Measurements from ENCODE around the gene COL7A1. TPM values are rescaled to one million over a fixed set of nuclear protein-coding genes. Genes with fewer than 3 reads are reported as not detected.
"Not testable (repeated sequence)": the region's sequence is repeated elsewhere in the genome, so short reads cannot be mapped to it uniquely, and the experiment has no call there.

The COL7A1 gene
- total RNA-seq, 1 donor from 2014 or later, result 32.3 TPM

GRCh38 chr3:48536116-48536515 lies 59.0 kb downstream of the COL7A1 start:
- peaks cover 6% of the 10 kb centered on the region for H3K36me3 Mint-ChIP-seq
- no peak overlapping the region for H3K4me3 Mint-ChIP-seq
- TF ChIP-seq CTCF (conservative IDR thresholded peaks at IDR 0.05), result no peak
- no peaks in the 10 kb centered on the region for H3K9me3 Mint-ChIP-seq
- no peaks in the 10 kb centered on the region for H3K4me1 Mint-ChIP-seq (ENCODE audit: unreplicated experiment)
- H3K27me3 Mint-ChIP-seq, result no peaks in the 10 kb centered on the region
- DNase-seq (ENCODE audit: extremely low spot score, unreplicated experiment), result no peak
- no peak overlapping the region for H3K27ac Mint-ChIP-seq

- Mint-ChIP-seq H3K27ac (no peak overlapping the region), H3K9me3 (no peaks in the 10 kb centered on the region), H3K4me1 (ENCODE audit: unreplicated experiment) (no peaks in the 10 kb centered on the region), H3K36me3 (peaks cover 6% of the 10 kb centered on the region), H3K27me3 (no peaks in the 10 kb centered on the region), H3K4me3 (no peak overlapping the region)
- no peak for DNase-seq (ENCODE audit: extremely low spot score, unreplicated experiment)
- no peak for TF ChIP-seq CTCF (conservative IDR thresholded peaks at IDR 0.05)
Observed at GRCh38 chr3:48535578-48535977, 59.6 kb downstream of the COL7A1 start.

- no peak for TF ChIP-seq CTCF (conservative IDR thresholded peaks at IDR 0.05)
- no peak overlapping the region for H3K27ac Mint-ChIP-seq
- H3K4me3 Mint-ChIP-seq, result no peak overlapping the region
- H3K4me1 Mint-ChIP-seq (ENCODE audit: unreplicated experiment), result no peaks in the 10 kb centered on the region
- no peaks in the 10 kb centered on the region for H3K27me3 Mint-ChIP-seq
- no peak for DNase-seq (ENCODE audit: extremely low spot score, unreplicated experiment)
- H3K36me3 Mint-ChIP-seq, result peaks cover 7% of the 10 kb centered on the region
- H3K9me3 Mint-ChIP-seq, result no peaks in the 10 kb centered on the region
Observed at GRCh38 chr3:48532977-48533337, 62.2 kb downstream of the COL7A1 start.

- no peak overlapping the region for H3K4me3 Mint-ChIP-seq
- H3K27ac Mint-ChIP-seq, result no peak overlapping the region
- no peaks in the 10 kb centered on the region for H3K9me3 Mint-ChIP-seq
- DNase-seq (ENCODE audit: extremely low spot score, unreplicated experiment), result no peak
- H3K36me3 Mint-ChIP-seq, result peaks cover 10% of the 10 kb centered on the region
- TF ChIP-seq CTCF (conservative IDR thresholded peaks at IDR 0.05), result no peak
- no peaks in the 10 kb centered on the region for H3K27me3 Mint-ChIP-seq
- H3K4me1 Mint-ChIP-seq (ENCODE audit: unreplicated experiment), result no peaks in the 10 kb centered on the region
Observed at GRCh38 chr3:48532271-48532976, 62.7 kb downstream of the COL7A1 start.

- DNase-seq (ENCODE audit: extremely low spot score, unreplicated experiment); H3K4me3 Mint-ChIP-seq; H3K27ac Mint-ChIP-seq; H3K27me3 Mint-ChIP-seq; H3K4me1 Mint-ChIP-seq (ENCODE audit: unreplicated experiment); H3K9me3 Mint-ChIP-seq: not testable (repeated sequence)
- H3K36me3 Mint-ChIP-seq, result peaks cover 13% of the 10 kb centered on the region
Observed at GRCh38 chr3:48530701-48531100, 64.4 kb downstream of the COL7A1 start.

- H3K27me3 Mint-ChIP-seq, result no peaks in the 10 kb centered on the region
Observed at GRCh38 chr3:48528754-48529153, 66.4 kb downstream of the COL7A1 start.

More at GRCh38 chr3:48528754-48529153, 66.4 kb downstream of the COL7A1 start:
- H3K36me3 Mint-ChIP-seq, result peaks cover 7% of the 10 kb centered on the region
- H3K9me3 Mint-ChIP-seq, result no peaks in the 10 kb centered on the region
- no peak overlapping the region for H3K27ac Mint-ChIP-seq
- DNase-seq (ENCODE audit: extremely low spot score, unreplicated experiment), result no peak
- H3K4me1 Mint-ChIP-seq (ENCODE audit: unreplicated experiment), result no peaks in the 10 kb centered on the region
- H3K4me3 Mint-ChIP-seq, result no peak overlapping the region
- no peak for TF ChIP-seq CTCF (conservative IDR thresholded peaks at IDR 0.05)
